H1 (cell line): ENCODE measurements around the gene ZGLP1. TPM values are rescaled to one million over a fixed set of nuclear protein-coding genes. Genes with fewer than 3 reads are reported as not detected.

ENCODE experiments used
- CTCF ChIA-PET: fragments of 300-600 bp; sonication (Branson Sonifier 250); formaldehyde crosslinking; loops from one replicate; lab custom pipeline; 2021; ENCODE audit not compliant: partially characterized antibody; lab: Charles Lee
- POLR2A ChIA-PET: fragments of 300-600 bp; sonication (Branson Sonifier 250); formaldehyde crosslinking; loops from one replicate; lab custom pipeline; 2021; ENCODE audit warnings: inconsistent platforms; ENCODE audit not compliant: partially characterized antibody; lab: Charles Lee
- DNase-seq, 2 experiments: peaks; one replicate each; pipeline versions ENCODE4 v3.0.0 to v3.0.0-alpha.2; 2010 to 2022; ENCODE audit warnings: low spot score in 2 of 2, low read depth in 1 of 2, mixed read lengths in 1 of 2
- FAIRE-seq: peaks from 2 replicates; lab custom pipeline; 2011; peaks lifted over from hg19 to GRCh38; lab: Jason Lieb, UNC
- H2AFZ ChIP-seq: 2 replicates; pipeline ENCODE4 v1.8.1; 2012; ENCODE audit warnings: low read length, inconsistent platforms
- H2AK5ac ChIP-seq: 2 replicates; pipeline ENCODE4 v1.6.1; 2013; ENCODE audit warnings: low read depth, low read length
- H2BK120ac ChIP-seq: replicated peaks from 2 replicates; pipeline ENCODE3; 2013; ENCODE audit warnings: low read depth, low read length, inconsistent platforms
- H2BK12ac ChIP-seq: 2 replicates; pipeline ENCODE4 v1.6.1; 2013; ENCODE audit warnings: low read depth, low read length
- H2BK15ac ChIP-seq: 2 replicates; pipeline ENCODE4 v1.6.1; 2013; ENCODE audit warnings: low read length
- H2BK20ac ChIP-seq: 2 replicates; pipeline ENCODE4 v1.6.1; 2013; ENCODE audit warnings: low read length
- H2BK5ac ChIP-seq: 2 replicates; pipeline ENCODE4 v1.6.1; 2013; ENCODE audit warnings: low read depth, low read length
- H3K14ac ChIP-seq: 2 replicates; pipeline ENCODE4 v1.6.1; 2013; ENCODE audit warnings: inconsistent platforms; ENCODE audit not compliant: insufficient read length
- H3K18ac ChIP-seq: 2 replicates; pipeline ENCODE4 v1.6.1; 2013; ENCODE audit warnings: low read length; ENCODE audit errors: extremely low read depth
- H3K23ac ChIP-seq: 2 replicates; pipeline ENCODE4 v1.6.1; 2013; ENCODE audit warnings: inconsistent platforms; ENCODE audit not compliant: insufficient read length
- H3K23me2 ChIP-seq: 2 replicates; pipeline ENCODE4 v1.6.1; 2013; ENCODE audit warnings: low read depth, low read length
- H3K27ac ChIP-seq: 2 replicates; pipeline ENCODE4 v1.6.1; 2011; ENCODE audit warnings: low read depth, low read length, inconsistent platforms
- H3K27me3 ChIP-seq, 4 experiments: replicated peaks in 1 of 4; 1 replicate in 1 of 4; 2 replicates in 3 of 4; pipeline versions ENCODE4 v1.6.1 to v1.8.1; 2011 to 2013; ENCODE audit warnings: low read length in 3 of 4, mild to moderate bottlenecking in 3 of 4, inconsistent platforms in 2 of 4, mixed read lengths in 2 of 4, moderate library complexity in 1 of 4; ENCODE audit not compliant: control insufficient read depth in 3 of 4, insufficient read depth in 3 of 4; ENCODE audit errors: extremely low read depth in 1 of 4
- H3K36me3 ChIP-seq, 4 experiments: 2 replicates each; pipeline versions ENCODE4 v1.6.1 to v1.8.1; 2011 to 2013; ENCODE audit warnings: mild to moderate bottlenecking in 4 of 4, low read length in 3 of 4, moderate library complexity in 2 of 4, control low read depth in 1 of 4, inconsistent platforms in 1 of 4; ENCODE audit not compliant: insufficient read depth in 4 of 4, control insufficient read depth in 2 of 4
- H3K4ac ChIP-seq: replicated peaks from 2 replicates; pipeline ENCODE3; 2013; ENCODE audit warnings: low read length, low read depth, mixed read lengths, inconsistent platforms; ENCODE audit not compliant: insufficient read length
- H3K4me1 ChIP-seq, 4 experiments: replicated peaks in 1 of 4; 1 replicate in 1 of 4; 2 replicates in 3 of 4; pipeline versions ENCODE4 v1.6.1 to v1.8.1; 2011 to 2013; ENCODE audit warnings: low read length in 3 of 4, inconsistent platforms in 2 of 4, mixed read lengths in 1 of 4; ENCODE audit not compliant: insufficient read depth in 4 of 4, control insufficient read depth in 3 of 4
- H3K4me2 ChIP-seq, 2 experiments: 2 replicates each; pipeline versions ENCODE4 v1.6.1 to v1.8.1; 2011 to 2013; ENCODE audit warnings: low read depth in 2 of 2, low read length in 2 of 2, control low read depth in 1 of 2, inconsistent platforms in 1 of 2, mild to moderate bottlenecking in 1 of 2; ENCODE audit not compliant: insufficient read depth in 1 of 2
- H3K4me3 ChIP-seq, 4 experiments: fragments of 200-600, 300-600 bp in 1 of 4; sonication (generic), shearing (Covaris generic), sonication (Bioruptor Twin) in 1 of 4; 2 replicates each; pipeline versions ENCODE4 v1.5.1 to v1.8.1; 2011 to 2016; ENCODE audit warnings: low read length in 4 of 4, low read depth in 3 of 4, control low read depth in 2 of 4, inconsistent platforms in 2 of 4, mild to moderate bottlenecking in 2 of 4, mixed read lengths in 1 of 4, moderate library complexity in 1 of 4; ENCODE audit not compliant: insufficient read depth in 2 of 4; ENCODE audit errors: extremely low read depth in 1 of 4
- H3K56ac ChIP-seq: replicated peaks from 2 replicates; pipeline ENCODE3; 2013; ENCODE audit warnings: low read depth, mild to moderate bottlenecking, mixed read lengths, low read length, inconsistent platforms; ENCODE audit not compliant: insufficient read length
- H3K79me1 ChIP-seq: 2 replicates; pipeline ENCODE4 v1.6.1; 2013; ENCODE audit warnings: low read depth, low read length, control low read depth
- H3K79me2 ChIP-seq, 2 experiments: 2 replicates each; pipeline versions ENCODE4 v1.6.1 to v1.8.1; 2012 to 2013; ENCODE audit warnings: low read length in 2 of 2, mild to moderate bottlenecking in 2 of 2, inconsistent platforms in 1 of 2; ENCODE audit not compliant: insufficient read depth in 2 of 2, control insufficient read depth in 1 of 2
- H3K9ac ChIP-seq, 4 experiments: replicated peaks in 1 of 4; 1 replicate in 1 of 4; 2 replicates in 3 of 4; pipeline versions ENCODE4 v1.6.1 to v1.8.1; 2011 to 2013; ENCODE audit warnings: low read depth in 3 of 4, low read length in 3 of 4, control low read depth in 2 of 4, mild to moderate bottlenecking in 2 of 4, moderate library complexity in 2 of 4, inconsistent platforms in 1 of 4; ENCODE audit errors: extremely low read depth in 1 of 4
- H3K9me3 ChIP-seq, 2 experiments: 2 replicates each; pipeline versions ENCODE4 v1.6.1 to v1.8.1; 2012 to 2013; ENCODE audit warnings: mild to moderate bottlenecking in 2 of 2, moderate library complexity in 2 of 2, control low read depth in 1 of 2, inconsistent platforms in 1 of 2, low read depth in 1 of 2, low read length in 1 of 2, mixed read lengths in 1 of 2; ENCODE audit not compliant: insufficient read depth in 2 of 2
- H4K20me1 ChIP-seq, 2 experiments: replicated peaks in 1 of 2; 2 replicates each; pipeline versions ENCODE3 to v1.8.1; 2011 to 2013; ENCODE audit warnings: inconsistent platforms in 2 of 2, low read length in 2 of 2, mild to moderate bottlenecking in 1 of 2; ENCODE audit not compliant: insufficient read depth in 2 of 2, control insufficient read depth in 1 of 2
- H4K5ac ChIP-seq: 2 replicates; pipeline ENCODE4 v1.6.1; 2013; ENCODE audit warnings: low read length, low read depth, mixed read lengths, inconsistent platforms; ENCODE audit not compliant: insufficient read length
- H4K8ac ChIP-seq: 2 replicates; pipeline ENCODE4 v1.8.0; 2013; ENCODE audit warnings: mild to moderate bottlenecking, moderate library complexity, low read length, inconsistent platforms; ENCODE audit not compliant: insufficient read depth; ENCODE audit errors: extremely low read depth
- H4K91ac ChIP-seq: replicated peaks from 2 replicates; pipeline ENCODE3; 2013; ENCODE audit warnings: low read length, mixed read lengths, inconsistent platforms; ENCODE audit not compliant: insufficient read length
- CBX8 ChIP-seq: fragments of 300-800, 300-1000 bp; sonication (generic); IDR thresholded peaks from 2 replicates; pipeline ENCODE4 v1.7.1; 2016; ENCODE audit warnings: low read depth, low read length, borderline replicate concordance
- CHD1 ChIP-seq: IDR thresholded peaks from 2 replicates; pipeline ENCODE4 v1.6.1; 2012; ENCODE audit warnings: low read depth, low read length, improper control_type of control experiment
- CREB1 ChIP-seq: IDR thresholded peaks from 2 replicates; pipeline ENCODE4 v1.6.1; 2012; ENCODE audit warnings: inconsistent platforms
- JUND ChIP-seq: IDR thresholded peaks from 2 replicates; pipeline ENCODE4 v1.6.1; 2011; ENCODE audit warnings: mild to moderate bottlenecking, improper control_type of control experiment, low read length
- TCF12 ChIP-seq: IDR thresholded peaks from 2 replicates; pipeline ENCODE4 v1.6.1; 2011; ENCODE audit warnings: low read depth, mild to moderate bottlenecking, low read length
- ZNF274 ChIP-seq: IDR thresholded peaks from 2 replicates; pipeline ENCODE4 v1.7.0; 2012; ENCODE audit warnings: low read length, borderline replicate concordance; ENCODE audit errors: extremely low read depth
- WGBS, 2 experiments: shearing (Covaris generic) in 1 of 2; methylation state at CpG; one replicate each; pipeline versions ENCODE4 v1.1.6 to v1.1.7; 2013 to 2015; ENCODE audit warnings: low lambda C conversion rate in 2 of 2, mixed read lengths in 2 of 2, inconsistent platforms in 1 of 2, low coverage in 1 of 2, missing lambda C conversion rate in 1 of 2; ENCODE audit not compliant: insufficient replicate concordance in 2 of 2, insufficient coverage in 1 of 2, insufficient read length in 1 of 2; ENCODE audit errors: extremely low coverage in 1 of 2, missing lambda C conversion rate in 1 of 2; 5-methylcytosine and 5-hydroxymethylcytosine counted together
- polyA plus RNA-seq, 7 experiments: library from polyadenylated mRNA; depleted of rRNA in 3 of 7; stranded (reverse) in 5 of 7; unstranded in 2 of 7; fragments of >200 nt in 5 of 7; fragments of 200-250 nt in 2 of 7; gene quantifications; 1 replicate in 5 of 7; 2 replicates in 1 of 7; 4 replicates in 1 of 7; pipeline versions ENCODE4 v1.2.1 to v1.2.3, GENCODE V29; 2011 to 2013; ENCODE audit warnings: missing spikeins in 2 of 7, mixed read lengths in 2 of 7
- total RNA-seq: library from RNA; stranded (reverse); fragmentation: NEBNext Ultra II Directional; extraction: Animal tissue kit (Norgen Biotek cat#: 25700); gene quantifications from 2 replicates; pipeline ENCODE4 v1.2.1, GENCODE V29; 2021

Gene ZGLP1
- total and polyA plus RNA-seq, 2 of the 8 experiments (the other 6 are each of a cell fraction or from before 2014, with no cell fraction given) = 4.2 to 5.1 TPM

- Histone ChIP-seq H2BK120ac (no peak overlapping the region), H3K9me3 (no peaks in the 10 kb centered on the region), H3K79me2 (no peaks in the 10 kb centered on the region), H3K27ac (no peak overlapping the region), H3K9ac (no peak overlapping the region), H3K4me2 (no peak overlapping the region), H2BK12ac (no peak overlapping the region; the same call in 1 of the 2 replicates), H3K18ac (no peak overlapping the region), H2AFZ (no peak overlapping the region), H4K8ac (no peak overlapping the region), H2BK20ac (no peak overlapping the region), H3K56ac (no peak overlapping the region), H3K23ac (no peak overlapping the region), H4K91ac (no peak overlapping the region), H4K20me1 (no peaks in the 10 kb centered on the region), H3K4me1 (peaks cover 0 to 16% (median 8%) of the 10 kb centered on the region in 4 experiments; a peak in 6 of 7 replicates), H2BK5ac (no peak overlapping the region), H3K23me2 (peaks cover 8% of the 10 kb centered on the region; the same call in 1 of the 2 replicates), H3K27me3 (peaks cover 8 to 26% (median 17%) of the 10 kb centered on the region in 4 experiments), H4K5ac (no peak overlapping the region), H3K79me1 (no peaks in the 10 kb centered on the region; the same call in 1 of the 2 replicates), H2AK5ac (no peak overlapping the region), H2BK15ac (no peak overlapping the region), H3K14ac (no peak overlapping the region), H3K36me3 (no peaks in the 10 kb centered on the region), H3K4me3 (no peak overlapping the region), H3K4ac (no peak overlapping the region)
- DNase-seq (no peak), FAIRE-seq (no peak)
- WGBS, 2 experiments = 96% methylated on average over 34 of the region's 34 CpGs; no CpG with 5 or more reads in 1 of the 2 experiments
- ChIA-PET POLR2A (interaction anchor here (0.8 to 0.9 kb wide), 2 partner anchors 13 to 23 kb away, joined by 3 read pairs; partner anchors contain the start of gene ICAM1), CTCF (interaction anchor here (1.0 to 11.6 kb wide), 6 partner anchors 14 to 105 kb away, joined by 3 to 94 read pairs (median 4); partner anchors contain the start of gene ICAM1)
- TF ChIP-seq JUND = no peak
- no peak for TF ChIP-seq CBX8
- no peak for TF ChIP-seq CHD1
- TF ChIP-seq TCF12 = no peak
- TF ChIP-seq ZNF274 = no peak
- no peak for TF ChIP-seq CREB1
Measured at GRCh38 chr19:10284065-10284959, 25.3 kb downstream of the ZGLP1 start.
